ENCODE results near the gene ENPEP. TPM values are rescaled to one million over a fixed set of nuclear protein-coding genes. Genes with fewer than 3 reads are reported as not detected.

The ENPEP gene, protein sequence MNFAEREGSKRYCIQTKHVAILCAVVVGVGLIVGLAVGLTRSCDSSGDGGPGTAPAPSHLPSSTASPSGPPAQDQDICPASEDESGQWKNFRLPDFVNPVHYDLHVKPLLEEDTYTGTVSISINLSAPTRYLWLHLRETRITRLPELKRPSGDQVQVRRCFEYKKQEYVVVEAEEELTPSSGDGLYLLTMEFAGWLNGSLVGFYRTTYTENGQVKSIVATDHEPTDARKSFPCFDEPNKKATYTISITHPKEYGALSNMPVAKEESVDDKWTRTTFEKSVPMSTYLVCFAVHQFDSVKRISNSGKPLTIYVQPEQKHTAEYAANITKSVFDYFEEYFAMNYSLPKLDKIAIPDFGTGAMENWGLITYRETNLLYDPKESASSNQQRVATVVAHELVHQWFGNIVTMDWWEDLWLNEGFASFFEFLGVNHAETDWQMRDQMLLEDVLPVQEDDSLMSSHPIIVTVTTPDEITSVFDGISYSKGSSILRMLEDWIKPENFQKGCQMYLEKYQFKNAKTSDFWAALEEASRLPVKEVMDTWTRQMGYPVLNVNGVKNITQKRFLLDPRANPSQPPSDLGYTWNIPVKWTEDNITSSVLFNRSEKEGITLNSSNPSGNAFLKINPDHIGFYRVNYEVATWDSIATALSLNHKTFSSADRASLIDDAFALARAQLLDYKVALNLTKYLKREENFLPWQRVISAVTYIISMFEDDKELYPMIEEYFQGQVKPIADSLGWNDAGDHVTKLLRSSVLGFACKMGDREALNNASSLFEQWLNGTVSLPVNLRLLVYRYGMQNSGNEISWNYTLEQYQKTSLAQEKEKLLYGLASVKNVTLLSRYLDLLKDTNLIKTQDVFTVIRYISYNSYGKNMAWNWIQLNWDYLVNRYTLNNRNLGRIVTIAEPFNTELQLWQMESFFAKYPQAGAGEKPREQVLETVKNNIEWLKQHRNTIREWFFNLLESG
- not detected in 2 replicates for polyA plus RNA-seq

DNA sequence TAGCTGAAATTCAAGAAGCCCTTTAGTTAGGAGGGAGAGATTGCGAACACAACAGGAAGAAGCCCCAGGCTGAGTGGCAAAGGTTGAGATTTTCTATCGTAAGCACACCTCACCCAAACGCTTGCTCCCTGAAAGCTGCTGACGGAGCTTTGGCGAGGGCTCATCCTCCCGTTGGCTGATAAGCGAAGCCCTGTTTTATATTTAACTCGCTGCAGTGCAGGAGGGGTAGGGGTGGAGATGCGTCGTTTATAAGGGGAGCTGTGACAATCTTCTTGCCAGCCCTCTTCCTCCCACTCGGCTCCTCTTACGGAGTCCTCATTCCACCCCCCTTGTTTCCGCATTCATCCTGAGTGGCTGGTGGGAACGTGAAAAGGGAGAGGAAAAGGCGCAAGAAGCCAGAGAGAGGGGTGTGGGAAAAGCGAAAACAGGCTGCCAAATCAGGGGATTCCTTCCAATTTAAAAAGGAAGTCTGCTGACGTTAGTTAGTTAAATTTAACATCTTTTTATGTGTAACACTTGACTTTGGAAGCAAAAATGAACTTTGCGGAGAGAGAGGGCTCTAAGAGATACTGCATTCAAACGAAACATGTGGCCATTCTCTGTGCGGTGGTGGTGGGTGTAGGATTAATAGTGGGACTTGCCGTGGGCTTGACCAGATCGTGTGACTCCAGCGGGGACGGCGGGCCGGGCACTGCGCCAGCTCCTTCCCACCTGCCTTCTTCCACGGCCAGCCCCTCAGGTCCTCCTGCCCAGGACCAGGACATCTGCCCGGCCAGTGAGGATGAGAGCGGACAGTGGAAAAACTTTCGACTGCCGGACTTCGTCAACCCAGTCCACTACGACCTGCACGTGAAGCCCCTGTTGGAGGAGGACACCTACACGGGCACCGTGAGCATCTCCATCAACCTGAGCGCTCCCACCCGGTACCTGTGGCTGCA lies at the start of gene ENPEP:
Gene ENPEP, plus strand, starts transcription at position 275 of the 938 bp plus-strand sequence. Its CDS starts 260 bp downstream, at position 535.

Other genes starting within 250 kb of the ENPEP start
- not detected in 2 replicates for gene PITX2, start 146.9 kb downstream of the ENPEP start, polyA plus RNA-seq